Measurements from ENCODE around the gene AKAP13.

DNA sequence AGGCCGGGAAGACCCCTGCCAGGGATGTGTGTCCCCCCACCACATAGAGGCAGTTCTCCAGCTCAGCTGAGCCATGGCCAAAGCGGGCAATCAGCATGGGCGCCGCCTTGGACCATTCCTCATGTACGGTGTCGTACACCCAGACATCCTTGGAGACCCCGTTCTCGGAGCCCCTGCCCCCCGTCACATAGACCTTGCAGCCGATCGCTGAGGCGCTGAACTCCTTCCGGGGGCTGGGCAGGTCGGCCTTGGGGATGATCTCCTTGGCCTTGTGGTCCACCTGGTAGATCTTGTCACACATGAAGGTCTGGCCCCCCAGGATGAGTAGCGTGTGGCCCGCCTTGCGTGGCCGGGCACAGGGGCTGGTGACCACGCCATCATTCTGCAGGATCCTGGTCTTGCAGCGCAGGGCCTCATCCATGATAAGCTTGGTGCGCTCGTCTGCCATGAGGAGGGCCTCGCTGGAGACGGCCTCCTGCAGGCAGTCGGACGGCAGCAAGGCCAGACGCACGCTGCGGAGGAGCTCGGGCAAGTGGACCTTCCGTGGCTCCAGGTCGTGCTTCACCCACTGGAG lies 388.3 kb downstream of the AKAP13 start:
- no peak for TF ChIP-seq GATA2 (IDR thresholded peaks at IDR 0.05; ENCODE audit: low read depth, low read length)
- no peak for TF ChIP-seq GATA3 (IDR thresholded peaks at IDR 0.05; ENCODE audit: low read depth, low read length)
